ENCODE measurements around the gene SMOC2.

SMOC2 gene

DNA sequence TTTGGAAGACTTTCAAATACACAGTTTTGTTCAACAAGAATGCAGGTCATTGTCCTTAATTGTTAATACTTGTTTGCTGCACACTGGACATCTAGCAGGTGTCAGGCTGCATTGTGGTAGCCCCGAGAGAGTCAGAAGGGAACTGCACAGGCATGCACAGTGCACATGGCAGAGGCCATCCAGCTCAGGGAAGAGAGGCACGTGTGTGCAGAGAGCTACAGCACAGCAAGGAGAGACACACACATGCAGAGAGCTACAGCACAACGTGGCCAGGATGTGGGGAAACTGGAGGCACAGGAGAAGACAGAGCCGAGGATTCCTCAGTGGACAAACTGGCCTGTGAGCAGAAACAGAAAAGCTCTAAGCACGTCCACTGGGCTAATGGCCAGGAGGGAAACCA is 272.0 kb downstream of the SMOC2 start:
- Mint-ChIP-seq H3K27me3 (ENCODE audit: low read depth) (no peaks in the 10 kb centered on the region), H3K4me3 (no peak overlapping the region), H3K36me3 (ENCODE audit: low read depth) (no peaks in the 10 kb centered on the region), H3K4me1 (ENCODE audit: low read depth) (no peaks in the 10 kb centered on the region), H3K9me3 (no peaks in the 10 kb centered on the region), H3K27ac (no peak overlapping the region)
- DNase-seq (ENCODE audit: low spot score) = no peak

DNA sequence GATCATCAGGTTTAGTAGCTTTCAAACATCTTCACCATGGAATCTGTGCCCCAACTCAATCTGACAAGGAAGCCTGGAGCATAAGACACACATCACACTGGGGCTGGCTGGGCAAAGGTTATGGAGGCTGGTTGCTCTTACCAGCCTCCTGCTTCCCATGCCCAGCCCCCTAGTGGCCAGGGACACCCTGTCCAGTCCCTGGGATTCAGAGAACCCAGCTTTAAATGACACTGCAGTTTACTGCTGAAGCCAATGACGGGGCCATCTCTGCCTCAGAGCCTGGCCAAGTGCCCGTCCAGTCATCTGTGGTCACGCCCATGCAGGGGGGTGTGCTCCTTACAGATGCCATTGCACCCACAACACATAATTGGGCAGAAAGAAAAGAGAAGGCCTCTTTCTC is 272.9 kb downstream of the SMOC2 start:
- Mint-ChIP-seq H3K27me3 (ENCODE audit: low read depth) (no peaks in the 10 kb centered on the region), H3K4me3 (no peak overlapping the region), H3K36me3 (ENCODE audit: low read depth) (no peaks in the 10 kb centered on the region), H3K27ac (no peak overlapping the region), H3K9me3 (no peaks in the 10 kb centered on the region), H3K4me1 (ENCODE audit: low read depth) (no peaks in the 10 kb centered on the region)
- DNase-seq (ENCODE audit: low spot score) = no peak

DNA sequence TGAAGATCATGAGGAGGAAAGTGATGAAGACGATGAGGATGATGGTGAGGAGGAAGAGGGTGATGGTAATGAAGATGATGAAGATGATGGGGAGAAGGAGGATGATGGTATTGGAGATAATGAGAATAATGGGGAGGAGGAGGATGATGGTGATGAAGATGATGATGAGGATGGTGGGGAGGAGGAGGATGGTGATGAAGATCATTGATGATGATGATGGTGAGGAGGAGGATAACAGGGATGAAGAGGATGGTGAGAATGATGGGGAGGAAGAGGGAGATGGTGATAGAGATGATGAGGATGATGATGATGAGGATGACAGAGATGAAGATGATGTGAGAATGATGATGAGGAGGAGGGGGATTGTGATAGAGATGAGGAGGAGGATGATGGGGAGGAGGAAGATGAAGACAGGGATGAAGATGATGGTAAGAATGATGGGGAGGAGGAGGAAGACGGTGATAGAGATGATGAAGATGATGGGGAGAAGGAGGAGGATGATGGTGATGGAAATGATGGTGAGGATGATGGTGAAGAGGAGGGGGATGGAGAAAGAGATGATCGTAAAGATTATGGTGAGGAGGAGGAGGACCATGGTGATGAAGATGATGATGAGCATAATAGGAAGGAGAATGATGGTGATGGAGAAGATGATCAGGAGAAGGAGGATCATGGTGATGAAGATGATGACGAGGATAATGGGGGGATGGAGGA is 273.7 kb downstream of the SMOC2 start:
- Mint-ChIP-seq H3K27me3 (ENCODE audit: low read depth) (no peaks in the 10 kb centered on the region), H3K4me1 (ENCODE audit: low read depth) (no peaks in the 10 kb centered on the region), H3K9me3 (no peaks in the 10 kb centered on the region), H3K27ac (no peak overlapping the region), H3K4me3 (no peak overlapping the region), H3K36me3 (ENCODE audit: low read depth) (no peaks in the 10 kb centered on the region)
- DNase-seq (ENCODE audit: low spot score) = no peak

- DNase-seq (ENCODE audit: low spot score) = no peak
- H3K36me3 Mint-ChIP-seq (ENCODE audit: low read depth) = no peaks in the 10 kb centered on the region
- H3K27ac Mint-ChIP-seq = no peak overlapping the region
- H3K9me3 Mint-ChIP-seq = no peaks in the 10 kb centered on the region
- H3K27me3 Mint-ChIP-seq (ENCODE audit: low read depth) = no peaks in the 10 kb centered on the region
- no peaks in the 10 kb centered on the region for H3K4me1 Mint-ChIP-seq (ENCODE audit: low read depth)
- no peak overlapping the region for H3K4me3 Mint-ChIP-seq
These were observed 274.9 kb downstream of the SMOC2 start for GRCh38 chr6:168715643-168716481.

- DNase-seq (ENCODE audit: low spot score) = no peak
- H3K36me3 Mint-ChIP-seq (ENCODE audit: low read depth) = no peaks in the 10 kb centered on the region
- H3K9me3 Mint-ChIP-seq = no peaks in the 10 kb centered on the region
- no peaks in the 10 kb centered on the region for H3K4me1 Mint-ChIP-seq (ENCODE audit: low read depth)
- H3K27me3 Mint-ChIP-seq (ENCODE audit: low read depth) = no peaks in the 10 kb centered on the region
- no peak overlapping the region for H3K27ac Mint-ChIP-seq
- no peak overlapping the region for H3K4me3 Mint-ChIP-seq
These were observed 275.6 kb downstream of the SMOC2 start for GRCh38 chr6:168716581-168716980.

GRCh38 chr6:168717491-168717890 is 276.5 kb downstream of the SMOC2 start:
- Mint-ChIP-seq H3K27me3 (ENCODE audit: low read depth) (no peaks in the 10 kb centered on the region), H3K27ac (no peak overlapping the region), H3K9me3 (no peaks in the 10 kb centered on the region), H3K4me1 (ENCODE audit: low read depth) (no peaks in the 10 kb centered on the region), H3K4me3 (no peak overlapping the region), H3K36me3 (ENCODE audit: low read depth) (no peaks in the 10 kb centered on the region)
- no peak for DNase-seq (ENCODE audit: low spot score)
